K562 (cell line): ENCODE data around the gene YBX2. TPM values are rescaled to one million over a fixed set of nuclear protein-coding genes. Genes with fewer than 3 reads are reported as not detected.

Source experiments
- ARID4B ChIP-seq: sonication (generic); formaldehyde crosslinking; IDR thresholded peaks from 2 replicates; pipeline ENCODE4 v1.8.0; 2022; ENCODE audit warnings: mild to moderate bottlenecking, missing genetic modification reagents
- KDM4B ChIP-seq, 2 experiments: fragments of 450-650 bp in 1 of 2; sonication (generic) in 1 of 2; IDR thresholded peaks; 2 replicates each; pipeline ENCODE4 v1.6.1; 2016 to 2017; ENCODE audit warnings: borderline replicate concordance in 2 of 2, antibody characterized with exemption in 1 of 2, low read depth in 1 of 2, mild to moderate bottlenecking in 1 of 2
- MCM3 ChIP-seq: fragments of 450-650 bp; IDR thresholded peaks from 2 replicates; pipeline ENCODE4 v1.6.1; 2016
- TCF3 ChIP-seq: sonication (generic); formaldehyde crosslinking; IDR thresholded peaks from 2 replicates; pipeline ENCODE4 v1.4.0; 2020; ENCODE audit warnings: mild to moderate bottlenecking, missing genetic modification reagents
- ZNF212 ChIP-seq: fragments of 450-650 bp; formaldehyde crosslinking; IDR thresholded peaks from 2 replicates; pipeline ENCODE4 v1.4.0; 2020; ENCODE audit warnings: mild to moderate bottlenecking
- ZNF395 ChIP-seq: fragments of 200-800 bp; sonication (Bioruptor generic); IDR thresholded peaks from 2 replicates; pipeline ENCODE4 v1.6.1; 2017; ENCODE audit warnings: missing genetic modification characterization, missing compliant biosample characterization
- ZSCAN29 ChIP-seq: fragments of 450-650 bp; IDR thresholded peaks from 2 replicates; pipeline ENCODE4 v1.6.1; 2017
- polyA plus RNA-seq, 8 experiments: library from polyadenylated mRNA; depleted of rRNA in 4 of 8; stranded (reverse) in 5 of 8; unstranded in 3 of 8; fragments of >200 nt; fragmentation: Nextera tagmentation in 2 of 8; fragmentation: Illumina TruSeq in 1 of 8; extraction: Ambion mirVana in 2 of 8; extraction: Trizol in 1 of 8; gene quantifications; 2 replicates each; pipeline versions ENCODE4 v1.2.1 to v1.2.3, GENCODE V29; 2011 to 2014; ENCODE audit warnings: inconsistent platforms in 1 of 8, missing spikeins in 1 of 8
- total RNA-seq, 7 experiments: library from RNA; depleted of rRNA in 6 of 7; stranded (reverse); fragments of >200 nt in 6 of 7; fragmentation: Illumina TruSeq in 2 of 7; extraction: Trizol in 2 of 7; gene quantifications; 2 replicates each; pipeline versions ENCODE4 v1.2.1 to v1.2.3, GENCODE V29; 2011 to 2021; ENCODE audit warnings: low replicate concordance in 1 of 7
- TF ChIP-seq, protein P1 (sequence below), 2 experiments: fragments of 450-650 bp in 1 of 2; sonication (generic) in 1 of 2; formaldehyde crosslinking in 1 of 2; IDR thresholded peaks; 2 replicates each; pipeline versions ENCODE4 v1.7.1 to v1.9.0; 2016 to 2022; ENCODE audit warnings: inconsistent platforms in 1 of 2, mild to moderate bottlenecking in 1 of 2, missing genetic modification reagents in 1 of 2

YBX2 gene
- total and polyA plus RNA-seq, 9 of the 15 experiments (the other 6 are each of a cell fraction or from before 2014, with no cell fraction given): 0.03 to 0.59 (median 0.27) TPM; not detected in 6

- TF ChIP-seq, protein P1, sequence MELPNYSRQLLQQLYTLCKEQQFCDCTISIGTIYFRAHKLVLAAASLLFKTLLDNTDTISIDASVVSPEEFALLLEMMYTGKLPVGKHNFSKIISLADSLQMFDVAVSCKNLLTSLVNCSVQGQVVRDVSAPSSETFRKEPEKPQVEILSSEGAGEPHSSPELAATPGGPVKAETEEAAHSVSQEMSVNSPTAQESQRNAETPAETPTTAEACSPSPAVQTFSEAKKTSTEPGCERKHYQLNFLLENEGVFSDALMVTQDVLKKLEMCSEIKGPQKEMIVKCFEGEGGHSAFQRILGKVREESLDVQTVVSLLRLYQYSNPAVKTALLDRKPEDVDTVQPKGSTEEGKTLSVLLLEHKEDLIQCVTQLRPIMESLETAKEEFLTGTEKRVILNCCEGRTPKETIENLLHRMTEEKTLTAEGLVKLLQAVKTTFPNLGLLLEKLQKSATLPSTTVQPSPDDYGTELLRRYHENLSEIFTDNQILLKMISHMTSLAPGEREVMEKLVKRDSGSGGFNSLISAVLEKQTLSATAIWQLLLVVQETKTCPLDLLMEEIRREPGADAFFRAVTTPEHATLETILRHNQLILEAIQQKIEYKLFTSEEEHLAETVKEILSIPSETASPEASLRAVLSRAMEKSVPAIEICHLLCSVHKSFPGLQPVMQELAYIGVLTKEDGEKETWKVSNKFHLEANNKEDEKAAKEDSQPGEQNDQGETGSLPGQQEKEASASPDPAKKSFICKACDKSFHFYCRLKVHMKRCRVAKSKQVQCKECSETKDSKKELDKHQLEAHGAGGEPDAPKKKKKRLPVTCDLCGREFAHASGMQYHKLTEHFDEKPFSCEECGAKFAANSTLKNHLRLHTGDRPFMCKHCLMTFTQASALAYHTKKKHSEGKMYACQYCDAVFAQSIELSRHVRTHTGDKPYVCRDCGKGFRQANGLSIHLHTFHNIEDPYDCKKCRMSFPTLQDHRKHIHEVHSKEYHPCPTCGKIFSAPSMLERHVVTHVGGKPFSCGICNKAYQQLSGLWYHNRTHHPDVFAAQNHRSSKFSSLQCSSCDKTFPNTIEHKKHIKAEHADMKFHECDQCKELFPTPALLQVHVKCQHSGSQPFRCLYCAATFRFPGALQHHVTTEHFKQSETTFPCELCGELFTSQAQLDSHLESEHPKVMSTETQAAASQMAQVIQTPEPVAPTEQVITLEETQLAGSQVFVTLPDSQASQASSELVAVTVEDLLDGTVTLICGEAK (IDR thresholded peaks at IDR 0.05): peak; percentile 97
- TF ChIP-seq, protein P1 (CRISPR knock-in tag; IDR thresholded peaks at IDR 0.05): no peak
- TF ChIP-seq KDM4B (IDR thresholded peaks at IDR 0.05; ENCODE audit: borderline replicate concordance in 2 of 2, low read depth in 1 of 2) (peak in 1 of 2 experiments; percentile 66; a peak in 1 of 4 replicates), ARID4B (CRISPR knock-in tag) (peak; percentile 93), ZSCAN29 (no peak), ZNF212 (CRISPR knock-in tag) (no peak), ZNF395 (no peak), TCF3 (CRISPR knock-in tag) (no peak), MCM3 (no peak)
These were observed 20.5 kb upstream of the YBX2 start, which contains the start of gene GPS2 (continued) for GRCh38 chr17:7314719-7315569.
